ENCODE measurements around the gene TNFRSF4. TPM values are rescaled to one million over a fixed set of nuclear protein-coding genes. Genes with fewer than 3 reads are reported as not detected.

Gene TNFRSF4
- total and polyA plus RNA-seq, 9 of the 15 experiments (the other 6 are each of a cell fraction or from before 2014, with no cell fraction given), result 0.07 to 0.44 (median 0.19) TPM; not detected in 5

DNA sequence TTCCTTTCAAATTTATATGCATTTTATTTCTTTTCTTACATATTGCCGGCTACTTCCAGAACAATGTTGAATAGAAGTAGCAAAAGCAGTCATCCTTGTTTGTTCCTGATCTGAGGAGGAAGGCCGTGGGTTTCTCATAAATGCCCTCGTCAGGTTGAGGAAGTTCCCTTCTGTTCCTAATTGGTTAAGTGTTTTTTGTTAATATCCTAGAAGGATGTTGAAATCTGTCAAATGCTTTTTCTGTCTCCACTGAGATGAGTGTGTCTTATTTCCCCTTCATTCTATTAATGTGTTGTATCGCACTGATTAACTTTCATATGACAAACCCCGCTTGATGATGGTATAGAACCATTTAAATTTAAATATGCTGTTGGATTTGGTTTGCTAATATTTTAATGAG is 24.8 kb downstream of the TNFRSF4 start:
- CTCF ChIA-PET (ENCODE audit: low intra/inter-chr PET ratio), result no interaction called here
- DNase-seq (ENCODE audit: extremely low read depth in 1 of 4, low spot score in 3 of 4), result no peak
- no peak overlapping the region for H3K4me2 ChIP-seq (ENCODE audit: insufficient read depth, low read length)
- no peaks in the 10 kb centered on the region for H3K9me1 ChIP-seq (ENCODE audit: control insufficient read depth, insufficient read depth, low read length)
- no peak overlapping the region for H2AFZ ChIP-seq (ENCODE audit: low read depth, low read length)
- no peaks in the 10 kb centered on the region; the same call in 1 of the 2 replicates for H3K9me3 ChIP-seq (replicated peaks; ENCODE audit: control insufficient read depth, insufficient read depth, low read depth, low read length)
- no peak overlapping the region for H3K4me3 ChIP-seq
- no peaks in the 10 kb centered on the region for H3K79me2 ChIP-seq (ENCODE audit: control insufficient read depth, insufficient read depth, low read length)
- POLR2A ChIA-PET, result no interaction called here
- H3K9ac ChIP-seq (ENCODE audit: insufficient read depth in 1 of 2, low read depth in 2 of 2, low read length in 2 of 2), result no peak overlapping the region
- H4K20me1 ChIP-seq (replicated peaks; ENCODE audit: control insufficient read depth, insufficient read depth, low read length), result no peaks in the 10 kb centered on the region
- no TSS peak for BruUV-seq (replicated peaks)
- in situ Hi-C loops (cut with MboI) (no loop called here), intact Hi-C loops (cut with micrococcal nuclease) (no loop called here)
- H3K27ac ChIP-seq (ENCODE audit: extremely low read depth, low read depth, low read length), result no peak overlapping the region
- WGBS (ENCODE audit: insufficient coverage, low coverage, missing lambda C conversion rate), result 25% methylated on average over 5 of the region's 5 CpGs
- FAIRE-seq, result no peak
- no peaks in the 10 kb centered on the region for H3K36me3 ChIP-seq (ENCODE audit: control insufficient read depth, insufficient read depth, low read length)
- peaks cover 10 to 16% of the 10 kb centered on the region in 2 experiments for H3K4me1 ChIP-seq (replicated peaks in 1 of 2; ENCODE audit: control insufficient read depth in 2 of 2, insufficient read depth in 2 of 2, low read length in 2 of 2)
- H3K27me3 ChIP-seq (ENCODE audit: control insufficient read depth in 2 of 2, insufficient read depth in 2 of 2, low read length in 2 of 2), result no peaks in the 10 kb centered on the region; a peak in 1 of 5 replicates
- no peak for ATAC-seq
- TF ChIP-seq DIDO1 (tag; IDR thresholded peaks at IDR 0.05; ENCODE audit: low read depth) (no peak), MCM2 (IDR thresholded peaks at IDR 0.05; ENCODE audit: low read depth) (no peak), GABPA (tag; conservative IDR thresholded peaks at IDR 0.05; ENCODE audit: low read depth) (no peak)
- TF ChIP-seq, protein P1, sequence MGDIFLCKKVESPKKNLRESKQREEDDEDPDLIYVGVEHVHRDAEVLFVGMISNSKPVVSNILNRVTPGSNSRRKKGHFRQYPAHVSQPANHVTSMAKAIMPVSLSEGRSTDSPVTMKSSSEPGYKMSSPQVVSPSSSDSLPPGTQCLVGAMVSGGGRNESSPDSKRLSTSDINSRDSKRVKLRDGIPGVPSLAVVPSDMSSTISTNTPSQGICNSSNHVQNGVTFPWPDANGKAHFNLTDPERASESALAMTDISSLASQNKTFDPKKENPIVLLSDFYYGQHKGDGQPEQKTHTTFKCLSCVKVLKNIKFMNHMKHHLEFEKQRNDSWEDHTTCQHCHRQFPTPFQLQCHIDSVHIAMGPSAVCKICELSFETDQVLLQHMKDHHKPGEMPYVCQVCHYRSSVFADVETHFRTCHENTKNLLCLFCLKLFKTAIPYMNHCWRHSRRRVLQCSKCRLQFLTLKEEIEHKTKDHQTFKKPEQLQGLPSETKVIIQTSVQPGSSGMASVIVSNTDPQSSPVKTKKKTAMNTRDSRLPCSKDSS (IDR thresholded peaks at IDR 0.05; ENCODE audit: low read depth, partially characterized antibody), result no peak
- TF ChIP-seq, protein P2, sequence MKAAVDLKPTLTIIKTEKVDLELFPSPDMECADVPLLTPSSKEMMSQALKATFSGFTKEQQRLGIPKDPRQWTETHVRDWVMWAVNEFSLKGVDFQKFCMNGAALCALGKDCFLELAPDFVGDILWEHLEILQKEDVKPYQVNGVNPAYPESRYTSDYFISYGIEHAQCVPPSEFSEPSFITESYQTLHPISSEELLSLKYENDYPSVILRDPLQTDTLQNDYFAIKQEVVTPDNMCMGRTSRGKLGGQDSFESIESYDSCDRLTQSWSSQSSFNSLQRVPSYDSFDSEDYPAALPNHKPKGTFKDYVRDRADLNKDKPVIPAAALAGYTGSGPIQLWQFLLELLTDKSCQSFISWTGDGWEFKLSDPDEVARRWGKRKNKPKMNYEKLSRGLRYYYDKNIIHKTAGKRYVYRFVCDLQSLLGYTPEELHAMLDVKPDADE (conservative IDR thresholded peaks at IDR 0.05; ENCODE audit: control insufficient read depth, low read depth, low read length), result no peak
- TF ChIP-seq, protein P3, sequence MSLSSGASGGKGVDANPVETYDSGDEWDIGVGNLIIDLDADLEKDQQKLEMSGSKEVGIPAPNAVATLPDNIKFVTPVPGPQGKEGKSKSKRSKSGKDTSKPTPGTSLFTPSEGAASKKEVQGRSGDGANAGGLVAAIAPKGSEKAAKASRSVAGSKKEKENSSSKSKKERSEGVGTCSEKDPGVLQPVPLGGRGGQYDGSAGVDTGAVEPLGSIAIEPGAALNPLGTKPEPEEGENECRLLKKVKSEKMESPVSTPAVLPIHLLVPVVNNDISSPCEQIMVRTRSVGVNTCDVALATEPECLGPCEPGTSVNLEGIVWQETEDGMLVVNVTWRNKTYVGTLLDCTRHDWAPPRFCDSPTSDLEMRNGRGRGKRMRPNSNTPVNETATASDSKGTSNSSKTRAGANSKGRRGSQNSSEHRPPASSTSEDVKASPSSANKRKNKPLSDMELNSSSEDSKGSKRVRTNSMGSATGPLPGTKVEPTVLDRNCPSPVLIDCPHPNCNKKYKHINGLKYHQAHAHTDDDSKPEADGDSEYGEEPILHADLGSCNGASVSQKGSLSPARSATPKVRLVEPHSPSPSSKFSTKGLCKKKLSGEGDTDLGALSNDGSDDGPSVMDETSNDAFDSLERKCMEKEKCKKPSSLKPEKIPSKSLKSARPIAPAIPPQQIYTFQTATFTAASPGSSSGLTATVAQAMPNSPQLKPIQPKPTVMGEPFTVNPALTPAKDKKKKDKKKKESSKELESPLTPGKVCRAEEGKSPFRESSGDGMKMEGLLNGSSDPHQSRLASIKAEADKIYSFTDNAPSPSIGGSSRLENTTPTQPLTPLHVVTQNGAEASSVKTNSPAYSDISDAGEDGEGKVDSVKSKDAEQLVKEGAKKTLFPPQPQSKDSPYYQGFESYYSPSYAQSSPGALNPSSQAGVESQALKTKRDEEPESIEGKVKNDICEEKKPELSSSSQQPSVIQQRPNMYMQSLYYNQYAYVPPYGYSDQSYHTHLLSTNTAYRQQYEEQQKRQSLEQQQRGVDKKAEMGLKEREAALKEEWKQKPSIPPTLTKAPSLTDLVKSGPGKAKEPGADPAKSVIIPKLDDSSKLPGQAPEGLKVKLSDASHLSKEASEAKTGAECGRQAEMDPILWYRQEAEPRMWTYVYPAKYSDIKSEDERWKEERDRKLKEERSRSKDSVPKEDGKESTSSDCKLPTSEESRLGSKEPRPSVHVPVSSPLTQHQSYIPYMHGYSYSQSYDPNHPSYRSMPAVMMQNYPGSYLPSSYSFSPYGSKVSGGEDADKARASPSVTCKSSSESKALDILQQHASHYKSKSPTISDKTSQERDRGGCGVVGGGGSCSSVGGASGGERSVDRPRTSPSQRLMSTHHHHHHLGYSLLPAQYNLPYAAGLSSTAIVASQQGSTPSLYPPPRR (CRISPR knock-in tag; IDR thresholded peaks at IDR 0.05; ENCODE audit: borderline replicate concordance), result no peak
- TF ChIP-seq, protein P4, sequence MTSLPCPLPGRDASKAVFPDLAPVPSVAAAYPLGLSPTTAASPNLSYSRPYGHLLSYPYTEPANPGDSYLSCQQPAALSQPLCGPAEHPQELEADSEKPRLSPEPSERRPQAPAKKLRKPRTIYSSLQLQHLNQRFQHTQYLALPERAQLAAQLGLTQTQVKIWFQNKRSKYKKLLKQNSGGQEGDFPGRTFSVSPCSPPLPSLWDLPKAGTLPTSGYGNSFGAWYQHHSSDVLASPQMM (CRISPR knock-in tag; IDR thresholded peaks at IDR 0.05), result no peak

Measured in K562 (cell line).